Keratinocyte (primary cell): Measurements from ENCODE around the gene FGD4. TPM values are rescaled to one million over a fixed set of nuclear protein-coding genes. Genes with fewer than 3 reads are reported as not detected.

ENCODE experiments used
- DNase-seq: peaks from one replicate; pipeline ENCODE4 v3.0.0-alpha.2; 2011; ENCODE audit warnings: low read depth, missing footprints, low spot score
- FAIRE-seq: peaks from 2 replicates; lab custom pipeline; 2011; peaks lifted over from hg19 to GRCh38; lab: Jason Lieb, UNC
- H2AFZ ChIP-seq: 2 replicates; pipeline ENCODE4 v1.6.0; 2012; ENCODE audit warnings: low read length, control low read depth, inconsistent platforms; ENCODE audit not compliant: control insufficient read depth
- H3K27ac ChIP-seq: 2 replicates; pipeline ENCODE4 v1.5.1; 2011; ENCODE audit warnings: low read length; ENCODE audit not compliant: control insufficient read depth, insufficient read depth
- H3K27me3 ChIP-seq: 3 replicates; pipeline ENCODE4 v1.6.0; 2011; ENCODE audit warnings: low read length; ENCODE audit not compliant: control insufficient read depth, insufficient read depth; ENCODE audit errors: extremely low read depth
- H3K36me3 ChIP-seq, 2 experiments: 2 replicates in 1 of 2; 3 replicates in 1 of 2; pipeline ENCODE4 v1.5.1; 2011; ENCODE audit warnings: low read length in 2 of 2, mild to moderate bottlenecking in 1 of 2; ENCODE audit not compliant: control insufficient read depth in 2 of 2, insufficient read depth in 2 of 2; ENCODE audit errors: extremely low read depth in 1 of 2
- H3K4me1 ChIP-seq: 3 replicates; pipeline ENCODE4 v1.5.1; 2011; ENCODE audit warnings: low read length; ENCODE audit not compliant: control insufficient read depth, insufficient read depth; ENCODE audit errors: extremely low read depth
- H3K4me2 ChIP-seq: 3 replicates; pipeline ENCODE4 v1.6.0; 2011; ENCODE audit warnings: low read depth, low read length; ENCODE audit not compliant: control insufficient read depth, insufficient read depth; ENCODE audit errors: extremely low read depth
- H3K4me3 ChIP-seq, 3 experiments: fragments of 200-600 bp in 1 of 3; sonication (generic) in 1 of 3; 2 replicates in 2 of 3; 3 replicates in 1 of 3; pipeline ENCODE4 v1.5.1; 2011 to 2016; ENCODE audit warnings: low read length in 3 of 3, mild to moderate bottlenecking in 3 of 3, control low read depth in 2 of 3, inconsistent platforms in 1 of 3, low read depth in 1 of 3, mixed read lengths in 1 of 3, mixed run types in 1 of 3, moderate library complexity in 1 of 3; ENCODE audit not compliant: control insufficient read depth in 2 of 3, insufficient read depth in 2 of 3; ENCODE audit errors: extremely low read depth in 1 of 3
- H3K79me2 ChIP-seq: 2 replicates; pipeline ENCODE4 v1.6.0; 2012; ENCODE audit warnings: low read length; ENCODE audit not compliant: control insufficient read depth, insufficient read depth
- H3K9ac ChIP-seq: 3 replicates; pipeline ENCODE4 v1.6.0; 2011; ENCODE audit warnings: low read length; ENCODE audit not compliant: control insufficient read depth, insufficient read depth; ENCODE audit errors: extremely low read depth
- H3K9me1 ChIP-seq: 3 replicates; pipeline ENCODE4 v1.6.0; 2011; ENCODE audit warnings: low read length; ENCODE audit not compliant: control insufficient read depth, insufficient read depth; ENCODE audit errors: extremely low read depth
- H3K9me3 ChIP-seq: 2 replicates; pipeline ENCODE4 v1.5.1; 2012; ENCODE audit warnings: low read depth, low read length; ENCODE audit not compliant: control insufficient read depth
- H4K20me1 ChIP-seq: 3 replicates; pipeline ENCODE4 v1.6.0; 2011; ENCODE audit warnings: low read length; ENCODE audit not compliant: control insufficient read depth, insufficient read depth; ENCODE audit errors: extremely low read depth
- EZH2 ChIP-seq: IDR thresholded peaks from one replicate; pipeline ENCODE4 v1.6.1; 2012; ENCODE audit warnings: inconsistent platforms, mild to moderate bottlenecking, low read length, moderate library complexity
- dilution Hi-C: fragments of 300-500 bp; cut with MboI; formaldehyde crosslinking; loops from one replicate; pipeline ENCODE4 v1.7.0; 2020; ENCODE audit warnings: low sequenced_read_pairs; ENCODE audit not compliant: extremely low pct_ligation_motif_present
- polyA plus RNA-seq, 5 experiments: library from polyadenylated mRNA; depleted of rRNA in 3 of 5; stranded (reverse) in 3 of 5; stranded (forward) in 1 of 5; unstranded in 1 of 5; fragments of >200 nt; gene quantifications; 1 replicate in 1 of 5; 2 replicates in 3 of 5; 3 replicates in 1 of 5; pipeline versions ENCODE4 v1.2.1 to v1.2.3, GENCODE V29; 2011 to 2012; ENCODE audit warnings: missing spikeins in 2 of 5, low read depth in 1 of 5, low replicate concordance in 1 of 5
- TF ChIP-seq, protein P1 (sequence below), 3 experiments: IDR thresholded peaks in 1 of 3; conservative IDR thresholded peaks in 1 of 3; optimal IDR thresholded peaks in 1 of 3; 2 replicates in 2 of 3; 3 replicates in 1 of 3; pipeline versions ENCODE3 to v1.5.1; 2011; ENCODE audit warnings: low read length in 3 of 3, mild to moderate bottlenecking in 3 of 3, moderate library complexity in 2 of 3, control low read depth in 1 of 3, inconsistent platforms in 1 of 3; ENCODE audit not compliant: insufficient read depth in 2 of 3; ENCODE audit errors: extremely low read depth in 1 of 3

The FGD4 gene
- polyA plus RNA-seq, 1 donor (not counting 4 experiments of a cell fraction or from before 2014, with no cell fraction given), result 10.5 TPM

DNA sequence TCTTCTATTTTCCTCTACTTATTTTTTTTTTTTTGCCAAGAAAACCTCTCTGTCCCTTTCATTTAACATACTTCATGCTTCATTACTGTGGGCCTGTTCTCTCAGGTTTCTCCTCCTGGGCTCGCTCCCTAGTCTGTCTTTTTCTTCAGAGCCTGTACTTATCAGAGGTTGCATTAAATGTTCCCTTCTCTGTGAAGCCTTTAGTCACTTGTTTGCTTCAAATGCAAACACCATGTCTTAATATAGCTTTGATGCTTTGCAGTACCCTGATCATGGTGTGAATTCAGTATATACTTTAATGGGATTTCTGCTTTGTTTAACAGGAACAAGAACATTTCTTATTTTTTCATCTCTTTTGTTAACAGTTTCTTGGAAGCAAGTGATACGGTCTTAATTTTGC lies 207.1 kb downstream of the FGD4 start:
- Histone ChIP-seq H4K20me1 (no peaks in the 10 kb centered on the region), H3K79me2 (no peaks in the 10 kb centered on the region), H3K36me3 (peaks cover 12 to 13% of the 10 kb centered on the region in 2 experiments), H3K9ac (no peak overlapping the region), H3K9me3 (no peaks in the 10 kb centered on the region), H3K4me2 (no peak overlapping the region), H3K27ac (no peak overlapping the region), H2AFZ (no peak overlapping the region), H3K27me3 (no peaks in the 10 kb centered on the region), H3K4me3 (no peak overlapping the region), H3K4me1 (peaks cover 14% of the 10 kb centered on the region), H3K9me1 (no peaks in the 10 kb centered on the region)
- FAIRE-seq (no peak), DNase-seq (no peak)
- dilution Hi-C loops, result no loop called here
- TF ChIP-seq, protein P1, sequence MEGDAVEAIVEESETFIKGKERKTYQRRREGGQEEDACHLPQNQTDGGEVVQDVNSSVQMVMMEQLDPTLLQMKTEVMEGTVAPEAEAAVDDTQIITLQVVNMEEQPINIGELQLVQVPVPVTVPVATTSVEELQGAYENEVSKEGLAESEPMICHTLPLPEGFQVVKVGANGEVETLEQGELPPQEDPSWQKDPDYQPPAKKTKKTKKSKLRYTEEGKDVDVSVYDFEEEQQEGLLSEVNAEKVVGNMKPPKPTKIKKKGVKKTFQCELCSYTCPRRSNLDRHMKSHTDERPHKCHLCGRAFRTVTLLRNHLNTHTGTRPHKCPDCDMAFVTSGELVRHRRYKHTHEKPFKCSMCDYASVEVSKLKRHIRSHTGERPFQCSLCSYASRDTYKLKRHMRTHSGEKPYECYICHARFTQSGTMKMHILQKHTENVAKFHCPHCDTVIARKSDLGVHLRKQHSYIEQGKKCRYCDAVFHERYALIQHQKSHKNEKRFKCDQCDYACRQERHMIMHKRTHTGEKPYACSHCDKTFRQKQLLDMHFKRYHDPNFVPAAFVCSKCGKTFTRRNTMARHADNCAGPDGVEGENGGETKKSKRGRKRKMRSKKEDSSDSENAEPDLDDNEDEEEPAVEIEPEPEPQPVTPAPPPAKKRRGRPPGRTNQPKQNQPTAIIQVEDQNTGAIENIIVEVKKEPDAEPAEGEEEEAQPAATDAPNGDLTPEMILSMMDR (optimal IDR thresholded peaks at IDR 0.05 in 1 of 3, IDR thresholded peaks at IDR 0.05 in 1 of 3, conservative IDR thresholded peaks at IDR 0.05 in 1 of 3; ENCODE audit: extremely low read depth in 1 of 3, insufficient read depth in 2 of 3, low read length in 3 of 3), result no peak
- TF ChIP-seq EZH2, result no peak

- Histone ChIP-seq H3K27me3 (no peaks in the 10 kb centered on the region), H3K79me2 (no peaks in the 10 kb centered on the region), H4K20me1 (no peaks in the 10 kb centered on the region), H3K9me3 (no peaks in the 10 kb centered on the region), H3K4me3 (no peak overlapping the region), H3K4me2 (no peak overlapping the region), H2AFZ (no peak overlapping the region), H3K9ac (no peak overlapping the region), H3K4me1 (peaks cover 17% of the 10 kb centered on the region), H3K36me3 (peaks cover 15 to 17% of the 10 kb centered on the region in 2 experiments), H3K27ac (no peak overlapping the region), H3K9me1 (no peaks in the 10 kb centered on the region)
- TF ChIP-seq, protein P1 (optimal IDR thresholded peaks at IDR 0.05 in 1 of 3, IDR thresholded peaks at IDR 0.05 in 1 of 3, conservative IDR thresholded peaks at IDR 0.05 in 1 of 3; ENCODE audit: extremely low read depth in 1 of 3, insufficient read depth in 2 of 3, low read length in 3 of 3), result no peak
- no peak for TF ChIP-seq EZH2
- dilution Hi-C loops, result no loop called here
- DNase-seq, result no peak
- no peak for FAIRE-seq
These were observed 210.6 kb downstream of the FGD4 start for GRCh38 chr12:32609966-32610365.
